OCI-LY1 (cell line): ENCODE results near the gene SETDB2.
A peak's percentile ranks its signal among the peaks of the same experiment; 100 is the strongest.

Experiments used
- H2AFZ ChIP-seq: fragments of 200-600 bp; sonication (generic), shearing (Covaris generic); 2 replicates; pipeline ENCODE4 v1.6.0; 2014; ENCODE audit warnings: antibody characterized with exemption, mild to moderate bottlenecking, low read length
- H3F3A ChIP-seq: fragments of 200-600 bp; sonication (generic), shearing (Covaris generic); 2 replicates; pipeline ENCODE4 v1.6.0; 2014; ENCODE audit warnings: mild to moderate bottlenecking, antibody characterized with exemption, low read length, moderate library complexity; ENCODE audit not compliant: insufficient read depth
- H3K27ac ChIP-seq: fragments of 200-600 bp; sonication (generic); 2 replicates; pipeline ENCODE4 v1.5.1; 2014; ENCODE audit warnings: low read length, mixed run types, mild to moderate bottlenecking, low read depth; ENCODE audit not compliant: poor library complexity, severe bottlenecking
- H3K27me3 ChIP-seq: fragments of 200-600 bp; sonication (generic); 2 replicates; pipeline ENCODE4 v1.6.0; 2014; ENCODE audit warnings: antibody characterized with exemption, mild to moderate bottlenecking, low read length, moderate library complexity; ENCODE audit not compliant: insufficient read depth
- H3K36me3 ChIP-seq: fragments of 200-600 bp; sonication (generic); 2 replicates; pipeline ENCODE4 v1.6.1; 2014; ENCODE audit warnings: mild to moderate bottlenecking, antibody characterized with exemption, low read length, moderate library complexity, mixed read lengths; ENCODE audit not compliant: insufficient read depth
- H3K4me1 ChIP-seq: fragments of 200-600 bp; sonication (generic); 2 replicates; pipeline ENCODE4 v1.5.1; 2014; ENCODE audit warnings: mild to moderate bottlenecking, low read length, moderate library complexity; ENCODE audit not compliant: insufficient read depth, severe bottlenecking
- H3K4me2 ChIP-seq: fragments of 200-600 bp; sonication (generic), shearing (Covaris generic); 2 replicates; pipeline ENCODE4 v1.6.1; 2014; ENCODE audit warnings: low read length
- H3K4me3 ChIP-seq: fragments of 200-600 bp; sonication (generic); 2 replicates; pipeline ENCODE4 v1.5.1; 2014; ENCODE audit warnings: low read length, low read depth, mild to moderate bottlenecking, mixed read lengths; ENCODE audit not compliant: poor library complexity, severe bottlenecking
- H3K79me2 ChIP-seq: fragments of 200-600 bp; shearing (Covaris generic); 2 replicates; pipeline ENCODE4 v1.6.1; 2016; ENCODE audit warnings: mixed run types, low read length, mixed read lengths; ENCODE audit not compliant: insufficient read depth
- H3K9ac ChIP-seq: fragments of 200-600 bp; sonication (generic), shearing (Covaris generic); 2 replicates; pipeline ENCODE4 v1.6.1; 2014; ENCODE audit warnings: mild to moderate bottlenecking, low read length, mixed read lengths
- H3K9me2 ChIP-seq: fragments of 200-600 bp; sonication (generic), shearing (Covaris generic); 2 replicates; pipeline ENCODE4 v1.6.1; 2014; ENCODE audit warnings: low read depth, mild to moderate bottlenecking, low read length, mixed read lengths
- H3K9me3 ChIP-seq: fragments of 200-600 bp; shearing (Covaris generic); 2 replicates; pipeline ENCODE4 v1.6.1; 2014; ENCODE audit warnings: low read length, mixed read lengths
- H4K20me1 ChIP-seq: fragments of 200-600 bp; sonication (generic), shearing (Covaris generic); 2 replicates; pipeline ENCODE4 v1.6.0; 2016; ENCODE audit warnings: mild to moderate bottlenecking, low read length; ENCODE audit not compliant: insufficient read depth
- EZH2 ChIP-seq: fragments of 200-600 bp; sonication (generic), shearing (Covaris generic); IDR thresholded peaks from 2 replicates; pipeline ENCODE4 v1.8.0; 2017; ENCODE audit warnings: borderline replicate concordance, mixed run types, mild to moderate bottlenecking, antibody characterized with exemption, low read length, moderate library complexity, mixed read lengths
- TF ChIP-seq, protein P1 (sequence below): fragments of 200-600 bp; sonication (generic), shearing (Covaris generic); IDR thresholded peaks from 2 replicates; pipeline ENCODE4 v1.5.1; 2017; ENCODE audit warnings: mild to moderate bottlenecking, antibody characterized with exemption, low read length, moderate library complexity, mixed read lengths

Gene SETDB2

DNA sequence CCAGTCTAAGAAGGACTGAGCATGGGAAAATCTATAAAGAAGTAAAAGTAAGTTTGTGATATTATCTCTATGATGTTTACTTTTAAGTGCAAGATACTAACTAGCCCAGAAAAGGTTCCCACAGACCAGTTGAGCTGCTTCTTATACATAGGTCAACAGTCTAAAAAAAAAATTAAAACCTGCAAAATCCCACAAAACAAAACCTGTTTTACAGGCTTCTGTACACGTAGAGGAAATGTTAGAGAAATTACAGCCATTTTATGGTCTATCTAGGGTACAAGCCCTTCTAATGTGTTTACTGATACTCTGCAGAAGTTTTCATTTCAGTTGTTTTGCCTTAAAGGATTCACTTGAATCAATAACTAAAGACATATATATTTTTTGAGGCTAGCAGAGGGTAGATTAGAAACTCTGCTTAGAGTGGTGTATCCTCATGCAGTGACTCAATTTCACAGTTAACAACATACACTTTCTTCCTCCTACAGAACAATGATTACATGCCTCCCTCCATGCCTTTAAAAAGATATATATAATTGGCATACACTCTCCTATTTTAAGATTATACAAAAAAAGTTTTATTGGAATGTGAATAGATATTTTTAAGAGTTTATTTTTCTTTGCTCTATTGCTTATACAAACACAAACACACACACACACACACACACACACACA, 44.1 kb upstream of the SETDB2 start:
- H3K36me3 ChIP-seq, result 0 out of 2 replicates have a peak, but pooled peaks cover 2% of the 10 kb centered on the region
- no peak for TF ChIP-seq EZH2
- TF ChIP-seq, protein P1, sequence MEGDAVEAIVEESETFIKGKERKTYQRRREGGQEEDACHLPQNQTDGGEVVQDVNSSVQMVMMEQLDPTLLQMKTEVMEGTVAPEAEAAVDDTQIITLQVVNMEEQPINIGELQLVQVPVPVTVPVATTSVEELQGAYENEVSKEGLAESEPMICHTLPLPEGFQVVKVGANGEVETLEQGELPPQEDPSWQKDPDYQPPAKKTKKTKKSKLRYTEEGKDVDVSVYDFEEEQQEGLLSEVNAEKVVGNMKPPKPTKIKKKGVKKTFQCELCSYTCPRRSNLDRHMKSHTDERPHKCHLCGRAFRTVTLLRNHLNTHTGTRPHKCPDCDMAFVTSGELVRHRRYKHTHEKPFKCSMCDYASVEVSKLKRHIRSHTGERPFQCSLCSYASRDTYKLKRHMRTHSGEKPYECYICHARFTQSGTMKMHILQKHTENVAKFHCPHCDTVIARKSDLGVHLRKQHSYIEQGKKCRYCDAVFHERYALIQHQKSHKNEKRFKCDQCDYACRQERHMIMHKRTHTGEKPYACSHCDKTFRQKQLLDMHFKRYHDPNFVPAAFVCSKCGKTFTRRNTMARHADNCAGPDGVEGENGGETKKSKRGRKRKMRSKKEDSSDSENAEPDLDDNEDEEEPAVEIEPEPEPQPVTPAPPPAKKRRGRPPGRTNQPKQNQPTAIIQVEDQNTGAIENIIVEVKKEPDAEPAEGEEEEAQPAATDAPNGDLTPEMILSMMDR, result no peak
- H3K4me2 ChIP-seq, result peak overlapping the region; percentile 97
- no peaks in the 10 kb centered on the region for H3K27me3 ChIP-seq
- H3K9me3 ChIP-seq, result peaks cover 3% of the 10 kb centered on the region; the same call in 1 of the 2 replicates
- H3K9me2 ChIP-seq, result no peaks in the 10 kb centered on the region
- peak overlapping the region; percentile 92 for H3K9ac ChIP-seq
- H4K20me1 ChIP-seq, result no peaks in the 10 kb centered on the region
- no peaks in the 10 kb centered on the region for H3F3A ChIP-seq
- peaks cover 36% of the 10 kb centered on the region for H3K4me1 ChIP-seq
- peak overlapping the region; percentile 83 for H3K27ac ChIP-seq
- peak overlapping the region; percentile 83 for H3K4me3 ChIP-seq
- no peak overlapping the region for H2AFZ ChIP-seq
- H3K79me2 ChIP-seq, result peaks cover 61% of the 10 kb centered on the region

DNA sequence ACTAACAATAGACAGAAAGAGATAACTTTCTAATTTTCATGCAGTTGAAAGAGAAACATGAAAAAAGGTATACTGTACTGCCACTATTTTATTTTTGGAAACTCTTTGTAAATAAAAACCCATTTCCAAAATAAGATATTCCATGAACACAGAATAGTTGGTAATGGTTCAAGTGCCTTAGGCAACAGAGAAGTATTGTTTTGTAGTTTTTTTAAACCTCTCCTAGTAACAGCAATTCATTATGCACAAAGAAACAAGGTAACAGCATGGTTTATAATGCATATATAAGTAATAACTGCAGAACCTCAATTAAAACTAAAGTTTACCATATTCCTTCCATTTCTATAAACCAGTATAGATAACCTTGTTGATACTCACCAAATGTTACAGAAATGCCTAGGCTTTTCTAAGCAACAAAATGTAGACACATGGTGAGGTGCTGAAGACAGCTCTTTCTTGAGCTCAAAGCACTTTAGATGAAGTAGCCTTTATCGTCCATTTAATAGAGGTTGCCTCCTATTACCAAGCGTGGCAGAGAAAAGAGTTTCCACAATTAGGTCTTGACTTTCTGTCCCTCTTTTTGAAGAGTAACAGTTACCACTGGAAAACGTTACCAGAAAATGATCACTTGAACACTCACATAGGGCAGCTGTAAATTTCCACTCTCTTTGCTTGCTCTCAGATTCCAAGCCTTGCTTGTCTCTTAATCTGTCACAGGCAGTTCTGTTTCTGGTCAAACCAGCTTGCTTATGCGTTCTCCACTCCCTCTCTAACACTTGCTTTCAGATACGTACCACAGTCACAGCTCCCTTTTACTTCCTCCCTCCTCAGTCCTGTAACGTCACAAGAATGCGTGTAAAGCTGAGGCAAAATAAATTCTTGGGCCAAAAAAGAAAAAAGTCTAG, 43.1 kb upstream of the SETDB2 start:
- peaks cover 50% of the 10 kb centered on the region for H3K79me2 ChIP-seq
- H3K9ac ChIP-seq, result peak overlapping the region; percentile 92
- H3K4me3 ChIP-seq, result peak overlapping the region; percentile 83
- H3K9me3 ChIP-seq, result peaks cover 3% of the 10 kb centered on the region; the same call in 1 of the 2 replicates
- H3K27ac ChIP-seq, result peak overlapping the region; percentile 83
- H3K4me2 ChIP-seq, result peak overlapping the region; percentile 97
- no peak for TF ChIP-seq EZH2
- TF ChIP-seq, protein P1, result no peak
- H3F3A ChIP-seq, result no peaks in the 10 kb centered on the region
- no peaks in the 10 kb centered on the region for H3K36me3 ChIP-seq
- H3K4me1 ChIP-seq, result peaks cover 35% of the 10 kb centered on the region
- H3K27me3 ChIP-seq, result no peaks in the 10 kb centered on the region
- no peaks in the 10 kb centered on the region for H3K9me2 ChIP-seq
- H4K20me1 ChIP-seq, result no peaks in the 10 kb centered on the region
- H2AFZ ChIP-seq, result no peak overlapping the region

DNA sequence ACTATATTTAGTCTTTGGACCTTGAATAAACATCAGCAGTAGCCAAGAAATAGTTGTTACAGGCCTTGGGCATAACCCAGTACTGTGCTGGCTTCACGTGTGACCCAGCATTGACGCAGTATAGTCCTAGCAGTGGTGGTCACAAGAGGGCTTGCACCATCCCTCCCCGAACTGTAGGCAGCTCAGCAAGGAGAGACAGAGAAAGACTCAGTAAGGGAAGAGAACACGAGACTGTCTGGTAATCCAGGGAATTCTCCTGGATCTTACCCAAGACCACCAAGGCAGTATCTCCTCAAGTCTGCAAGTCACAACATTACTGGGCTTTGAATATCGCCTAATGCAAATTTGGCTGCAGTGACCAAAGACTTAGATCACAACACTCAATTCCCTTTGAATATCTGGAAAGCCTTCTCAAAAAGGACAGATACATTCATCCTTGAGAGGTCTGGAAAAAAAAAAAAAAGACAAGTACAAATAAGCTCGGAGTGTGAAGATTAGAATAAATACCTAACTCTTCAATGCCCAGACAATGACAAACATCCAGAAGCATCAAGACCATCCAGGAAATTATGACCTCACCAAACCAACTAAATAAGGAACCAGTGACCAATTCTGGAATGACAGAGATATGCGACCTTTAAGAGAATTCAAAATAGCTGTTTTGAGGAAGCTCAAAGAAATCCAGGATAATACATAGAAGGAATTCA, 39.9 kb upstream of the SETDB2 start:
- Histone ChIP-seq H3K4me3 (no peak overlapping the region), H3K36me3 (no peaks in the 10 kb centered on the region), H3K9ac (no peak overlapping the region), H3K4me2 (no peak overlapping the region), H3K79me2 (peaks cover 19% of the 10 kb centered on the region), H3K9me2 (no peaks in the 10 kb centered on the region), H3F3A (no peaks in the 10 kb centered on the region), H3K9me3 (peaks cover 6% of the 10 kb centered on the region; the same call in 1 of the 2 replicates), H2AFZ (no peak overlapping the region), H3K27me3 (no peaks in the 10 kb centered on the region), H4K20me1 (no peaks in the 10 kb centered on the region), H3K27ac (no peak overlapping the region), H3K4me1 (peaks cover 11% of the 10 kb centered on the region)
- no peak for TF ChIP-seq EZH2
- TF ChIP-seq, protein P1, result no peak
